Urothelium cell line (cell line): ENCODE results near the gene HORMAD2.
"Not testable (repeated sequence)": the region's sequence is repeated elsewhere in the genome, so short reads cannot be mapped to it uniquely, and the experiment has no call there.

Experiments
- DNase-seq: peaks from one replicate; pipeline ENCODE4 v3.0.0; 2011; ENCODE audit warnings: low spot score, mixed read lengths
- FAIRE-seq: peaks from 2 replicates; lab custom pipeline; 2011; peaks lifted over from hg19 to GRCh38; lab: Jason Lieb, UNC

Gene HORMAD2

DNA sequence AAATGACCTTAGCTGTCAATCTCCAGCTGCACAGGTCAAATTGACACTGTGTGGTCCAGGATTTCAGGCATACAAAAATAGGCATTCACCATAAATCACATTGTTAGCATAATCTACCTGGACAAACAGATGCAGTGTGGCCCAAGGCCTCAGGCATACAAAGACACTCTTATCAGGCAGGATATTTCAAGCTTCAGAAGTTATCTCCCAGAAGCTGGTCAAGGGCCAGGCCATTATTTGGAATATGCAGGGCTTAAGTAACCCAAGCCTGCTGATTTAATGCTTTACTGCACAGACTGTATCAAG lies 25.5 kb upstream of the HORMAD2 start:
- FAIRE-seq = no peak
- DNase-seq = no peak

DNA sequence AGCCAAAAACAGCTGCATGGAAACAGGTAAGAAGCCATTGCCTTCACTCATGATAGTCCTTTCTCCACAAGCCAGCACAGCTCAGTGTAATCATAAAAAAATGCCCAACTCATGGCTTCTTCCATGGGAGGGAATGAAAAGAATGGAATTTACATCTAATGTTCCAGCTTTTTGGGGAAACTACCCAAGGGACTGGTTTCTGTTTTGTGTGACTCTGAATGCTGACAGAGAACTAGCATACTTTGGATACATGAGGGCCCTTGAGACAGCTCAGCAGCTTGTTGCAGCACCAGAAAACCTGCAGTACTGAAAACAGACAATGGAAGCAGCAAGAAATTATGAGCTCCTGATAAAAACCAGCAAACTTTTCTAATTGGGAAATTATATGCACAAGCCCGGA lies 24.2 kb upstream of the HORMAD2 start:
- FAIRE-seq (no peak), DNase-seq (no peak)

GRCh38 chr22:30057375-30057774 lies 22.9 kb upstream of the HORMAD2 start:
- no peak for FAIRE-seq
- DNase-seq = no peak

DNA sequence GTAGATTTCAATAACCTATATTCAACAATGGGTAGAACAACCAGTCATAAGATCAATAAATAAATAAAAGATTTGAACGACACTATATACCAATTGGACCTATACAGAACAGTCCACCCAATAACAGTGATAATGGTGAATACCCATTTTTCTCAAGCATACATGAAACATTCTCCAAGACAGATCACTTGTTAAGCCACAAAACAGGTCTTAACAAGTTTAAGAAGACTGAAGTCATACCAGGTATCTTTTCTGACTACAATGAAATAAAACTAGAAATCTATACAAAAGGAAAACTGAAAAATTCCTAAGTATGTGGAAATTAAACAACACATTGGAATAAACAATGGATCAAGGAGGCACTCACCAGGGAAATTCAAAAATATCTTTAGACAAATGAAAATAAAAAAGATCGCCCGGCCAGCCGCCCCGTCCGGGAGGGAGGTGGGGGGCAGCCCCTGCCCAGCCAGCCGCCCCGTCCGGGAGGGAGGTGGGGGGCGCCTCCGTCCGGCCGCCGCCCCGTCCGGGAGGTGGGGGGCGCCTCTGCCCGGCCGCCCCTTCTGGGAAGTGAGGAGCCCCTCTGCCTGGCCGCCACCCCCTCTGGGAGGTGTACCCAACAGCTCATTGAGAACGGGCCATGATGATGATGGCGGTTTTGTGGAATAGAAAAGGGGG lies 20.8 kb upstream of the HORMAD2 start:
- FAIRE-seq, DNase-seq: not testable (repeated sequence)

DNA sequence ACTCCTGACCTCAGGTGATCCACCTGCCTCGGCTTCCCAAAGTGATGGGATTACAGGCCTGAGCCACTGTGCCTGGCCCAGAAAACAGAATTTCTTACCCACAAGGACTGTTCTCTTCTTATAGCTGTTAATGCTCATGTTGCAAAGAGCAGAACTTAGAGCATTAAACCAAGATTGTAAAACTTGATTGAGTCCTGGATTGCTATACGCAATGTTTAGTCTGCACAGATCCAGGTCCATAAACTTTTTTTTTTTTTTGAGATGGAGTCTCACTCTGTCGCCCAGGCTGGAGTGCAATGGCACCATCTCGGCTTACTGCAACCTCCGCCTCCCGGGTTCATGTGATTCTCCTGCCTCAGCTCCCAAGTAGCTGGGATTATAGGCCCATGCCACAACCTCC lies 19.2 kb upstream of the HORMAD2 start:
- not testable (repeated sequence) for FAIRE-seq, DNase-seq

GRCh38 chr22:30062259-30062658 lies 18.0 kb upstream of the HORMAD2 start:
- FAIRE-seq = no peak
- no peak for DNase-seq

- DNase-seq (no peak), FAIRE-seq (no peak)
These were observed 17.3 kb upstream of the HORMAD2 start for GRCh38 chr22:30062950-30063349.

GRCh38 chr22:30064172-30064571 lies 16.1 kb upstream of the HORMAD2 start:
- FAIRE-seq (no peak), DNase-seq (no peak)

GRCh38 chr22:30073743-30074142 lies 6.5 kb upstream of the HORMAD2 start:
- FAIRE-seq (no peak), DNase-seq (no peak)

DNA sequence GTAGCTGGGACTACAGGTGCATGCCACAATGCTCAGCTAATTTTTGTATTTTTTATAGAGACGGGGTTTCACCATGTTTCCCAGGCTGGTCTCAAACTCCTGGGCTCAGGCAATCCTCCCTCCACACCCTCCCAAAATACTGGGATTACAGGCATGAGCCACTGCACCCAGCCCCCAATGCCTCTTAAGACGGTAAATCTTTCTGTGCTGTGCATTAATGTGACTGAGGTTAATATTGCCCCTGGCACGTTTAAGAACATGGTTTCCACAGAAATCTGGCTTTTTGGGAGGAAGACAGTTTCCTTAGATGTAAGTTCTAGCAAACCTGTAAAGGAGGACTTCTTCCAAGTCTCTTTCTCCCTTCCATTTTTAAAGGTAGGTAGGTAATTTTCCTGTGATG lies 6.1 kb upstream of the HORMAD2 start:
- FAIRE-seq = no peak
- DNase-seq = no peak

- DNase-seq (no peak), FAIRE-seq (peak; percentile 52)
These were observed 5.3 kb upstream of the HORMAD2 start for GRCh38 chr22:30074994-30075393.

- DNase-seq = no peak
- no peak for FAIRE-seq
These were observed 2.9 kb upstream of the HORMAD2 start for GRCh38 chr22:30077279-30077880.

- FAIRE-seq (no peak), DNase-seq (no peak)
These were observed 1.6 kb upstream of the HORMAD2 start for GRCh38 chr22:30078320-30079311.

DNA sequence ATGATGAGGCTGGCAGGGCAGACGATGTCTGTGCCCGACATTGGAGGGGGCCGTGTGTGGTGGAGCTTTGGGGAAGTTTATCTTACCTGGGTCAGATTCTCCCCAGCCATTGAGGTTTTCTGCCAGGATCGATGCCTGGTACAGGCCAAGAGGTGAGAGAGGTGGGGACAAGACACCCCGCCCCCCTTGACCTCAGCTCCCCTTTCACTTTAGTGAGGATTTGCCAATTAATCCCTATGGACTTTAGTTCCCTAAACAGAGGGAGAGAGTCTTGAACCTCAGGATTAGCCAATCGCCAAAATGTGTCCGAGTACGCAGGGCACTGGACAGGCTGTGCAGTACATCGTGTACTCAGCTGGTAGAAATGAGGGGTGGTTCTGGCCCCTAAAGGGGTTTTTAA lies 541 bp downstream of the HORMAD2 start:
- DNase-seq (no peak), FAIRE-seq (no peak)

GRCh38 chr22:30086496-30086895 lies 6.2 kb downstream of the HORMAD2 start:
- DNase-seq (no peak), FAIRE-seq (no peak)

DNA sequence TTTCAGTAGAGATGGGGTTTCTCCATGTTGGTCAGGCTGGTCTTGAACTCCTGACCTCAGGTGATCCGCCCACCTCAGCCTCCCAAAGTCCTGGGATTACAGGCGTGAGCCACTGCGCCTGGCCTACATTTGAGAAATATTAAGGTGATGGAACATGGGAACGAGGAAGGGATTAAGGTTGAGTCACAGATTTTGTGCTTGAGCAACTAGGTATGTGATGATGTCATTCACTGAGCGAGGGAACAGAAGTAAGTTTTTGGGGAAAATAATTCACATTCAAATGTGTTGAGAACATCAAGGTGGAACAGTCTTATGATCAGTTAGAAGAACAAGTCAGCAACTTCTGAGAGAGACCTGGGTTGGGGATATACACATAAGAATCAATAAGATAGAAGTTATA lies 6.8 kb downstream of the HORMAD2 start:
- DNase-seq (peak; percentile 57), FAIRE-seq (peak; percentile 74)

- DNase-seq = no peak
- FAIRE-seq = no peak
These were observed 7.3 kb downstream of the HORMAD2 start for GRCh38 chr22:30087611-30088010.

DNA sequence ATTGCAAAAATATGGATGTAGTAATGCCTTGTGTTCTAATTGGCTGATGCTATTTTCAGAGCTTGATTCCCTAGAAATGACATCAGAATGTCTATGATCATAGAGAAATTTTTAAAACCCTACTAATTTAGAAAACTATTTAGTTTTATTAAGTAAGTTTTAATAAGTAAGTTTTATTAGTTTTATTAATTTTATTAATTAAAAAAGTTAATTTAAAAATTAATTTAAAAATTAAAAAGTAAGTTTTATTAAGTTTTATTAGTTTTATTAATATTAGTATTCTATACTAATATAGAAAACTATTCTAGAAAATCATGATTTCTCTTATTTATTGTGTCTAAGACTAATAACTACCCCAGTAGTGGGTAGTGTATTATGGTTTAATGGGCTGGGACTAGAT lies 8.2 kb downstream of the HORMAD2 start:
- no peak for FAIRE-seq

DNA sequence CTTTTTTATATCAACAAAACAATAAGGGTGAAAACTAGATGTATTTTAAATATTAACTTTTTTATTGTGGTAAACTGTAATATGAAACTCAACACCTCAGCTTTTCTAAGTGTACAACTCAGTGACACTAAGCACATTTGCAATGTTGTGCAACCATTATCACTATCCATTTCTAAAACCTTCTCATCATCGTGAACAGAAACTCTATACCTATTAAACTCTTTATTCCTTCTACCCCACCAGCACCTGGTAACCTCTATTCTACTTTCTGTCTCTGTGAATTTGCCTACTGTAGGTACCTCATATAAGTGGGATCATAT lies 9.4 kb downstream of the HORMAD2 start:
- DNase-seq (no peak), FAIRE-seq (no peak)

More for the DNA sequence above, 8.2 kb downstream of the HORMAD2 start:
- no peak for DNase-seq

DNA sequence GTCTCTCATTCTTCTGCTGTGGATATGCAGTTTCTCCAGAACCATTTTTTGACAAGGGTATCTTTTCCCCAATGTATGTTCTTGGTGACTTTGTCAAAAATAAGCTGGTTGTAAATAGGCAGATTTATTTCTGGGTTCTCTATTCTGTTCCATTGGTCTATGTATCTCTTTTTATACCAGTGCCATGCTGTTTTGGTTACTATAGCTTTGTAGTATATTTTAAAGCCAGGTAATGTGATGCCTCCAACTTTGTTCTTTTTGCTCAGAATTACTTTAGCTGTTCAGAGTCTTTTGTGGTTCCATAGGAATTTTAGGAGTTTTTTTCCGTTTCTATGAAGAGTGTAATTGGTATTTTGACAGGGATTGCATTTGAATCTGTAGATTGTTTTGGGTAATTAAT lies 12.4 kb downstream of the HORMAD2 start:
- FAIRE-seq = no peak
- DNase-seq = no peak

- no peak for FAIRE-seq
- no peak for DNase-seq
These were observed 14.5 kb downstream of the HORMAD2 start for GRCh38 chr22:30094804-30095203.

GRCh38 chr22:30097861-30098260 lies 17.6 kb downstream of the HORMAD2 start:
- DNase-seq = no peak

More at GRCh38 chr22:30097861-30098260, 17.6 kb downstream of the HORMAD2 start:
- FAIRE-seq = no peak
